GM12801 (cell line): ENCODE data around the gene PPFIA3.

ENCODE experiments used
- TF ChIP-seq, protein P1 (sequence below): IDR thresholded peaks from one replicate; pipeline ENCODE4 v1.5.1; 2011; ENCODE audit warnings: control low read depth; ENCODE audit not compliant: insufficient read length; ENCODE audit errors: extremely low read depth

Gene PPFIA3

DNA sequence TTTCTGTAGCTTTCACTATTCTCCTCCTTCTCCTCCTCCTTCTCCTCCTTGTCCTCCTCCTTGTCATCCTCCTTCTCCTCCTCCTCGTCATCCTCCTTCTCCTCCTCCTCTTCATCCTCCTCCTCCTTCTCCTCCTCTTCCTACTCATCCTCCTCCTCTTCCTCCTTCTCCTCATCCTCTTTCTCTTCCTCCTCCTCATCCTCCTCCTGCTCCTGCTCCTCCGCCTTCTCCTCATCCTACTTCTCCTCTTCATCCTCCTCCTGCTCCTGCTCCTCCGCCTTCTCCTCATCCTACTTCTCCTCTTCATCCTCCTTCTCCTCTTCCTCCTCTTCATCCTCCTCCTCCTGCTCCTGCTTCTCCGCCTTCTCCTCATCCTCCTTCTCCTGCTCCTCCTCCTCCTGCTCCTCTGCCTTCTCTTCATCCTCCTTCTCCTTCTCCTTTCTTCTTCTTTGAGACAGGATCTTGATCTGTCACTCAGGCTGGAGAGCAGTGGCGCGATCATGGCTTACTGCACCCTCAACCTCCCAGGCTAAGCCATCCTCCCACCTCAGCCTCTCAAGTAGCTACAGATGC lies 74.6 kb downstream of the PPFIA3 start:
- TF ChIP-seq, protein P1, sequence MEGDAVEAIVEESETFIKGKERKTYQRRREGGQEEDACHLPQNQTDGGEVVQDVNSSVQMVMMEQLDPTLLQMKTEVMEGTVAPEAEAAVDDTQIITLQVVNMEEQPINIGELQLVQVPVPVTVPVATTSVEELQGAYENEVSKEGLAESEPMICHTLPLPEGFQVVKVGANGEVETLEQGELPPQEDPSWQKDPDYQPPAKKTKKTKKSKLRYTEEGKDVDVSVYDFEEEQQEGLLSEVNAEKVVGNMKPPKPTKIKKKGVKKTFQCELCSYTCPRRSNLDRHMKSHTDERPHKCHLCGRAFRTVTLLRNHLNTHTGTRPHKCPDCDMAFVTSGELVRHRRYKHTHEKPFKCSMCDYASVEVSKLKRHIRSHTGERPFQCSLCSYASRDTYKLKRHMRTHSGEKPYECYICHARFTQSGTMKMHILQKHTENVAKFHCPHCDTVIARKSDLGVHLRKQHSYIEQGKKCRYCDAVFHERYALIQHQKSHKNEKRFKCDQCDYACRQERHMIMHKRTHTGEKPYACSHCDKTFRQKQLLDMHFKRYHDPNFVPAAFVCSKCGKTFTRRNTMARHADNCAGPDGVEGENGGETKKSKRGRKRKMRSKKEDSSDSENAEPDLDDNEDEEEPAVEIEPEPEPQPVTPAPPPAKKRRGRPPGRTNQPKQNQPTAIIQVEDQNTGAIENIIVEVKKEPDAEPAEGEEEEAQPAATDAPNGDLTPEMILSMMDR: no peak

DNA sequence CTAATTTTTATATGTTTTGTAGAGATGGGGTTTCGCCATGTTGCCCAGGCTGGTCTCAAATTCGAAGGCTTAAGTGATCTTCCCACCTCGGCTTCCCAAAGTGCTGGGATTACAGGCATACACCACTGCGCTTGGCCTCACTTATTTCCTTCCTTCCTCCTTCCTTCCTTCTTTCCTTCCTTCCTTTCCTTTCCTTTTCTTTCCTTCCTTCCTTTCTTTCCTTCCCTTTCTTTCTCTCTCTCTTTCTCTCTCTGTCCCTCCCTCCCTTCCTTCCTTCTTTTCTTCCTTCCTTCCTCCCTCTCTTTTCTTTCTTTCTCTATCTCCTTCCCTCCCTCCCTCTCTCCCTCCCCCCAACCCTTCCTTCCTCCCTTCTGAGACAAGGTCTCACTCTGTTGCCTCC lies 75.1 kb downstream of the PPFIA3 start:
- TF ChIP-seq, protein P1: no peak

DNA sequence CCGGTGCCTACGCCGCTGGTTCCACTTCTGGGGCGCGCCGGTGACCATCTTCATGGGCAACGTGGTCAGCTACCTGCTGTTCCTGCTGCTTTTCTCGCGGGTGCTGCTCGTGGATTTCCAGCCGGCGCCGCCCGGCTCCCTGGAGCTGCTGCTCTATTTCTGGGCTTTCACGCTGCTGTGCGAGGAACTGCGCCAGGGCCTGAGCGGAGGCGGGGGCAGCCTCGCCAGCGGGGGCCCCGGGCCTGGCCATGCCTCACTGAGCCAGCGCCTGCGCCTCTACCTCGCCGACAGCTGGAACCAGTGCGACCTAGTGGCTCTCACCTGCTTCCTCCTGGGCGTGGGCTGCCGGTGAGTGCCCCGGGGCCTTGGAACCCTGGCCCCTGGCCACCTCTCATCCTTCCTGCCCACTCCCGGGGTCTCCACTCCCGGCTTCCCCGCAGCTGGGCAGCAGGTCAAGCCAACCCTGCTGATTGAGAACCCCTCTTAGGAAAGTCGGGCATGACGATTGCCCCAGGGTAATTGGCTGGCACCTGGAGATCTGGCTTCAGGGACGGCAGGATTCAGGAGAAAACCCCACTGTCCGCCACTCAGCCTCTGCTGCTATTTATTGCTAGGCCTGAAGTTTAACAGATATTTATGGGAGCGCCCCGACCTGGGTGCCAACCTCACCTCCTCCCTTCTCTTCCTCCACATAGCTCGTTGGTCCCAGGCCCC lies 77.3 kb downstream of the PPFIA3 start:
- TF ChIP-seq, protein P1: no peak

DNA sequence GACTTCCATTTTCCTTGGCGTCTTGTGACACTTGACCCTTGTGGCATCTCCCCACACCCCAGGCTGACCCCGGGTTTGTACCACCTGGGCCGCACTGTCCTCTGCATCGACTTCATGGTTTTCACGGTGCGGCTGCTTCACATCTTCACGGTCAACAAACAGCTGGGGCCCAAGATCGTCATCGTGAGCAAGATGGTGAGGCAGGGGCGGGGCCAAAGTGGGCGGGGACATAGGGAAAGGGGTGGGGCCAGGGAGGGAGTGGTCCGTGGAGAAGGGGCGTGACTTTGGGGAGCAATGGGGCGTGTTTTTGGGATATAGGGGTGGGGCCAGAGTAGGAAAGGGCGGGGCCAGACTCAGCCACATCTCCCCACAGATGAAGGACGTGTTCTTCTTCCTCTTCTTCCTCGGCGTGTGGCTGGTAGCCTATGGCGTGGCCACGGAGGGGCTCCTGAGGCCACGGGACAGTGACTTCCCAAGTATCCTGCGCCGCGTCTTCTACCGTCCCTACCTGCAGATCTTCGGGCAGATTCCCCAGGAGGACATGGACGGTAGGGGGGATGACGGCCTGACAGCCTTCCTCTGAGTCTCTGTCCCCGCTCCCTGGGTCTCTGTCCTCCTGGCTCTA lies 81.0 kb downstream of the PPFIA3 start:
- TF ChIP-seq, protein P1: no peak
